CD4-positive, alpha-beta T cell treated with Interleukin-15 for 4 hours (primary cell): ENCODE results near the gene SMIM41.

Experiments
- DNase-seq: peaks from one replicate; pipeline ENCODE4 v3.0.0-alpha.2; 2020; ENCODE audit warnings: low spot score

SMIM41 gene

GRCh38 chr12:52063082-52063924 is 16.2 kb upstream of the SMIM41 start:
- no peak for DNase-seq

- no peak for DNase-seq
Measured at GRCh38 chr12:52063981-52064649, 15.4 kb upstream of the SMIM41 start.

GRCh38 chr12:52066346-52067080 is 13.0 kb upstream of the SMIM41 start:
- DNase-seq, result no peak

- DNase-seq, result no peak
Measured at GRCh38 chr12:52067081-52067374, 12.5 kb upstream of the SMIM41 start.

- DNase-seq, result peak; percentile 91
Measured at GRCh38 chr12:52069327-52070184, 9.9 kb upstream of the SMIM41 start, which contains the start of gene ATG101. ATG101 (plus strand) TSS chr12:52069978; CDS start chr12:52073651, 3,673 bp downstream.

- DNase-seq, result no peak
Measured at GRCh38 chr12:52070185-52070925, 9.1 kb upstream of the SMIM41 start.

GRCh38 chr12:52073531-52074381 is 5.7 kb upstream of the SMIM41 start:
- no peak for DNase-seq

GRCh38 chr12:52074971-52075724 is 4.4 kb upstream of the SMIM41 start:
- DNase-seq, result no peak

GRCh38 chr12:52076811-52077210 is 2.7 kb upstream of the SMIM41 start:
- DNase-seq, result no peak

- no peak for DNase-seq
Measured at GRCh38 chr12:52078276-52078675, 1.2 kb upstream of the SMIM41 start.

- no peak for DNase-seq
Measured at GRCh38 chr12:52080403-52081251, 1.1 kb downstream of the SMIM41 start.

- DNase-seq, result no peak
Measured at GRCh38 chr12:52081263-52081733, 1.8 kb downstream of the SMIM41 start.

GRCh38 chr12:52082026-52082668 is 2.6 kb downstream of the SMIM41 start:
- no peak for DNase-seq

- no peak for DNase-seq
Measured at GRCh38 chr12:52082669-52082987, 3.1 kb downstream of the SMIM41 start.

GRCh38 chr12:52082988-52083637 is 3.6 kb downstream of the SMIM41 start:
- DNase-seq, result peak; percentile 66

- no peak for DNase-seq
Measured at GRCh38 chr12:52083638-52083996, 4.1 kb downstream of the SMIM41 start.

GRCh38 chr12:52084491-52085231 is 5.2 kb downstream of the SMIM41 start:
- no peak for DNase-seq
